Testis (tissue), 2 donors: ENCODE data around the gene RUNX1.

Experiments
- CTCF ChIP-seq, 3 experiments: fragments of 450-650 bp in 2 of 3; fragments of 200-600 bp in 1 of 3; sonication (generic) in 1 of 3; IDR thresholded peaks; one replicate each; pipeline ENCODE4 v1.5.1; 2016 to 2019; ENCODE audit warnings: antibody characterized with exemption in 3 of 3, mild to moderate bottlenecking in 2 of 3, moderate library complexity in 1 of 3
- POLR2A ChIP-seq: fragments of 450-650 bp; IDR thresholded peaks from one replicate; pipeline ENCODE4 v1.6.1; 2017; ENCODE audit warnings: antibody characterized with exemption, mild to moderate bottlenecking, moderate library complexity

- TF ChIP-seq CTCF (IDR thresholded peaks at IDR 0.05) (no peak), POLR2A (no peak)
These were observed 17.7 kb upstream of the RUNX1 start for GRCh38 chr21:35066824-35067223.
